ENCODE measurements around the gene ADSS1. TPM values are rescaled to one million over a fixed set of nuclear protein-coding genes. Genes with fewer than 3 reads are reported as not detected.

ADSS1 gene
- total RNA-seq, 4 donors from 2014 or later: 11.0 to 18.6 (median 17.1) TPM

GRCh38 chr14:104677512-104678332, 46.3 kb upstream of the ADSS1 start:
- H3K27me3 ChIP-seq: no peaks in the 10 kb centered on the region
- H3K36me3 ChIP-seq: no peaks in the 10 kb centered on the region
- peaks cover 24 to 54% (median 29%) of the 10 kb centered on the region in 4 donors for H3K4me1 ChIP-seq
- H3K4me3 ChIP-seq: peak overlapping the region; percentile 43 to 60 (median 54)
- TF ChIP-seq POLR2A (IDR thresholded peaks at IDR 0.05): peak; percentile 55 to 73
- no peak for TF ChIP-seq CTCF (IDR thresholded peaks at IDR 0.05)
- peak; percentile 74 to 84 (median 83) for DNase-seq
- H3K27ac ChIP-seq: peak overlapping the region; percentile 77 to 95 (median 84)
- H3K9me3 ChIP-seq: no peaks in the 10 kb centered on the region

- TF ChIP-seq CTCF (IDR thresholded peaks at IDR 0.05) (no peak), POLR2A (IDR thresholded peaks at IDR 0.05) (no peak)
- Histone ChIP-seq H3K9me3 (no peaks in the 10 kb centered on the region), H3K4me3 (peak overlapping the region; percentile 43 to 60 (median 54)), H3K27me3 (no peaks in the 10 kb centered on the region), H3K4me1 (peaks cover 24 to 55% (median 29%) of the 10 kb centered on the region in 4 donors), H3K27ac (peak overlapping the region; percentile 77 to 95 (median 84)), H3K36me3 (no peaks in the 10 kb centered on the region)
- DNase-seq: peak in 1 of 3 donors; percentile 22
Observed at GRCh38 chr14:104678346-104678745, 45.7 kb upstream of the ADSS1 start.

GRCh38 chr14:104678901-104679705, 44.9 kb upstream of the ADSS1 start:
- Histone ChIP-seq H3K4me1 (peaks cover 24 to 55% (median 29%) of the 10 kb centered on the region in 4 donors), H3K9me3 (no peaks in the 10 kb centered on the region), H3K4me3 (no peak overlapping the region), H3K36me3 (no peaks in the 10 kb centered on the region), H3K27me3 (no peaks in the 10 kb centered on the region), H3K27ac (peak overlapping the region; percentile 72 to 95 (median 83))
- TF ChIP-seq POLR2A (IDR thresholded peaks at IDR 0.05) (no peak), CTCF (IDR thresholded peaks at IDR 0.05) (no peak)
- DNase-seq: no peak

GRCh38 chr14:104680056-104680805, 43.8 kb upstream of the ADSS1 start:
- Histone ChIP-seq H3K9me3 (no peaks in the 10 kb centered on the region), H3K36me3 (no peaks in the 10 kb centered on the region), H3K4me1 (peaks cover 24 to 55% (median 30%) of the 10 kb centered on the region in 4 donors), H3K4me3 (no peak overlapping the region), H3K27ac (peak overlapping the region; percentile 63 to 95 (median 80)), H3K27me3 (no peaks in the 10 kb centered on the region)
- no peak for TF ChIP-seq CTCF (IDR thresholded peaks at IDR 0.05)
- TF ChIP-seq POLR2A (IDR thresholded peaks at IDR 0.05): no peak
- peak in 2 of 3 donors; percentile 75 to 84 for DNase-seq

Measured in Peyer's patch (tissue), 4 donors.